ENCODE measurements around the gene NHS. TPM values are rescaled to one million over a fixed set of nuclear protein-coding genes. Genes with fewer than 3 reads are reported as not detected.

Gene NHS
- total RNA-seq, 2 donors from 2014 or later = 6.0 to 7.3 TPM

- Histone ChIP-seq H3K9ac (ENCODE audit: extremely low read depth, low read length, poor library complexity, severe bottlenecking) (no peak overlapping the region), H3K4me1 (ENCODE audit: control insufficient read depth, insufficient read depth, low read length) (no peaks in the 10 kb centered on the region), H3K27me3 (ENCODE audit: control insufficient read depth, insufficient read depth, low read length, poor library complexity, severe bottlenecking) (no peaks in the 10 kb centered on the region), H3K9me3 (ENCODE audit: control insufficient read depth, low read length) (no peaks in the 10 kb centered on the region), H3K36me3 (ENCODE audit: control insufficient read depth, insufficient read depth, low read length) (no peaks in the 10 kb centered on the region), H3K4me3 (ENCODE audit: low read length) (no peak overlapping the region), H3K27ac (ENCODE audit: low read depth, low read length) (no peak overlapping the region)
- TF ChIP-seq, protein P1, sequence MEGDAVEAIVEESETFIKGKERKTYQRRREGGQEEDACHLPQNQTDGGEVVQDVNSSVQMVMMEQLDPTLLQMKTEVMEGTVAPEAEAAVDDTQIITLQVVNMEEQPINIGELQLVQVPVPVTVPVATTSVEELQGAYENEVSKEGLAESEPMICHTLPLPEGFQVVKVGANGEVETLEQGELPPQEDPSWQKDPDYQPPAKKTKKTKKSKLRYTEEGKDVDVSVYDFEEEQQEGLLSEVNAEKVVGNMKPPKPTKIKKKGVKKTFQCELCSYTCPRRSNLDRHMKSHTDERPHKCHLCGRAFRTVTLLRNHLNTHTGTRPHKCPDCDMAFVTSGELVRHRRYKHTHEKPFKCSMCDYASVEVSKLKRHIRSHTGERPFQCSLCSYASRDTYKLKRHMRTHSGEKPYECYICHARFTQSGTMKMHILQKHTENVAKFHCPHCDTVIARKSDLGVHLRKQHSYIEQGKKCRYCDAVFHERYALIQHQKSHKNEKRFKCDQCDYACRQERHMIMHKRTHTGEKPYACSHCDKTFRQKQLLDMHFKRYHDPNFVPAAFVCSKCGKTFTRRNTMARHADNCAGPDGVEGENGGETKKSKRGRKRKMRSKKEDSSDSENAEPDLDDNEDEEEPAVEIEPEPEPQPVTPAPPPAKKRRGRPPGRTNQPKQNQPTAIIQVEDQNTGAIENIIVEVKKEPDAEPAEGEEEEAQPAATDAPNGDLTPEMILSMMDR (conservative IDR thresholded peaks at IDR 0.05) = no peak
- WGBS, 2 experiments (ENCODE audit: insufficient coverage in 1 of 2, insufficient read length in 1 of 2) = 90% methylated on average over 5 of the region's 6 CpGs; no CpG with 5 or more reads in 1 of the 2 experiments
- Mint-ChIP-seq H3K9me3 (no peaks in the 10 kb centered on the region), H3K27ac (no peak overlapping the region), H3K36me3 (ENCODE audit: low read depth) (no peaks in the 10 kb centered on the region), H3K27me3 (ENCODE audit: insufficient read depth) (no peaks in the 10 kb centered on the region), H3K4me3 (no peak overlapping the region), H3K4me1 (peaks cover 7% of the 10 kb centered on the region)
- DNase-seq = no peak
Observed at GRCh38 chrX:17580539-17581152, 205.6 kb downstream of the NHS start.

DNA sequence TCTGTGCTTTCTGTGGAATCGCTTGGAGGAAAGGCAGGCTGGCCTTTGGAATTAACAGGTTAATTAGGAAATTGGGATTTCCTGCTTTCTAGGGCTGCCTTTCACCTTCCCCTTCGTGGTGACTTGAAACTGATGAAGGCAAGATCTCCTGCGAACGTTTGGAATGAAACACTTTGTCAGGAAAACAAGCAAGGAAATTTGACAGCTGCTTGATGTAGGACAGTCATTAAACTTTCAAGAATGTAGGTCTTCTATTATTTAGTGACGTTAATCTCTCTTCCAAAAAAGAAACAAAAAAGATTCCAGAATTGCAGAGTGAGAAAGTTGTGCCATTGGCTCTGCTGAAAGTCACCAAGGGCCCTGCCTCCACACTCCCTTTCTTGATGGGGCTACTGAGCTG, 206.6 kb downstream of the NHS start:
- no peak for DNase-seq
- no peak overlapping the region for H3K9ac ChIP-seq (ENCODE audit: extremely low read depth, low read length, poor library complexity, severe bottlenecking)
- H3K27me3 ChIP-seq (ENCODE audit: control insufficient read depth, insufficient read depth, low read length, poor library complexity, severe bottlenecking) = no peaks in the 10 kb centered on the region
- no peak overlapping the region for H3K4me3 Mint-ChIP-seq
- H3K27ac Mint-ChIP-seq = no peak overlapping the region
- no peaks in the 10 kb centered on the region for H3K9me3 ChIP-seq (ENCODE audit: control insufficient read depth, low read length)
- H3K27ac ChIP-seq (ENCODE audit: low read depth, low read length) = no peak overlapping the region
- WGBS, 2 experiments (ENCODE audit: insufficient coverage in 1 of 2, insufficient read length in 1 of 2) = 76 to 80% methylated on average over 1 to 4 of the region's 5 CpGs
- no peaks in the 10 kb centered on the region for H3K27me3 Mint-ChIP-seq (ENCODE audit: insufficient read depth)
- H3K36me3 Mint-ChIP-seq (ENCODE audit: low read depth) = no peaks in the 10 kb centered on the region
- no peaks in the 10 kb centered on the region for H3K4me1 ChIP-seq (ENCODE audit: control insufficient read depth, insufficient read depth, low read length)
- no peaks in the 10 kb centered on the region for H3K36me3 ChIP-seq (ENCODE audit: control insufficient read depth, insufficient read depth, low read length)
- H3K4me1 Mint-ChIP-seq = peaks cover 11% of the 10 kb centered on the region
- no peaks in the 10 kb centered on the region for H3K9me3 Mint-ChIP-seq
- no peak overlapping the region for H3K4me3 ChIP-seq (ENCODE audit: low read length)
- TF ChIP-seq, protein P1 (conservative IDR thresholded peaks at IDR 0.05) = no peak

- Mint-ChIP-seq H3K4me1 (peaks cover 11% of the 10 kb centered on the region), H3K9me3 (no peaks in the 10 kb centered on the region), H3K36me3 (ENCODE audit: low read depth) (no peaks in the 10 kb centered on the region), H3K4me3 (no peak overlapping the region), H3K27me3 (ENCODE audit: insufficient read depth) (no peaks in the 10 kb centered on the region), H3K27ac (no peak overlapping the region)
- no peak overlapping the region for H3K27ac ChIP-seq (ENCODE audit: low read depth, low read length)
- no peak overlapping the region for H3K9ac ChIP-seq (ENCODE audit: extremely low read depth, low read length, poor library complexity, severe bottlenecking)
- H3K36me3 ChIP-seq (ENCODE audit: control insufficient read depth, insufficient read depth, low read length) = no peaks in the 10 kb centered on the region
- WGBS, 2 experiments (ENCODE audit: insufficient coverage in 1 of 2, insufficient read length in 1 of 2) = 59% methylated on average over 4 of the region's 4 CpGs; no CpG with 5 or more reads in 1 of the 2 experiments
- DNase-seq = no peak
- no peaks in the 10 kb centered on the region for H3K4me1 ChIP-seq (ENCODE audit: control insufficient read depth, insufficient read depth, low read length)
- TF ChIP-seq, protein P1 (conservative IDR thresholded peaks at IDR 0.05) = no peak
- H3K4me3 ChIP-seq (ENCODE audit: low read length) = no peak overlapping the region
- no peaks in the 10 kb centered on the region for H3K27me3 ChIP-seq (ENCODE audit: control insufficient read depth, insufficient read depth, low read length, poor library complexity, severe bottlenecking)
- no peaks in the 10 kb centered on the region for H3K9me3 ChIP-seq (ENCODE audit: control insufficient read depth, low read length)
Observed at GRCh38 chrX:17584248-17584681, 209.3 kb downstream of the NHS start.
